22Rv1 (cell line): ENCODE results near the gene INTU.

Source experiments
- ZFX ChIP-seq: fragments of 450-650 bp; IDR thresholded peaks from 2 replicates; pipeline ENCODE4 v1.6.1; 2017; ENCODE audit warnings: antibody characterized with exemption, borderline replicate concordance
- TF ChIP-seq, protein P1 (sequence below): fragments of 450-650 bp; IDR thresholded peaks from 2 replicates; pipeline ENCODE4 v1.5.1; 2017; ENCODE audit warnings: mild to moderate bottlenecking

DNA sequence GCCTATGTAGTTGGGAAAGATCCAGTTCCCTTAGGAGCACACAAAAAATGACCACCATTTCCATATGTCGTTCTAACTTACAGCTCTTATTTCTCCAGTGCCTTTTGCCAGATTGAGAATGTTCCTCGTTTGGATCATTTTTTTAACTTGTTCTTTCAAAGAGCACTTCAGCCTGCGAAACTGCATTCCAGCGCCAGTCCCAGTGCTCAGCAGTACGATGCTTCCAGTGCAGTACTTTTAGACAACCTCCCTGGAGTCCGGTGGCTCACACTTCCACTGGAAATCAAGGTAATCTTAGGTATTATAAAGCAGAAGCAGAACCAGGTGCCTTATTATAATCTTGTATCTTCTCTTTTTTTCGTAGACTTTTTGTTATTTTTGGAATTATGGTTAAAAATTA is 54.8 kb downstream of the INTU start:
- TF ChIP-seq, protein P1, sequence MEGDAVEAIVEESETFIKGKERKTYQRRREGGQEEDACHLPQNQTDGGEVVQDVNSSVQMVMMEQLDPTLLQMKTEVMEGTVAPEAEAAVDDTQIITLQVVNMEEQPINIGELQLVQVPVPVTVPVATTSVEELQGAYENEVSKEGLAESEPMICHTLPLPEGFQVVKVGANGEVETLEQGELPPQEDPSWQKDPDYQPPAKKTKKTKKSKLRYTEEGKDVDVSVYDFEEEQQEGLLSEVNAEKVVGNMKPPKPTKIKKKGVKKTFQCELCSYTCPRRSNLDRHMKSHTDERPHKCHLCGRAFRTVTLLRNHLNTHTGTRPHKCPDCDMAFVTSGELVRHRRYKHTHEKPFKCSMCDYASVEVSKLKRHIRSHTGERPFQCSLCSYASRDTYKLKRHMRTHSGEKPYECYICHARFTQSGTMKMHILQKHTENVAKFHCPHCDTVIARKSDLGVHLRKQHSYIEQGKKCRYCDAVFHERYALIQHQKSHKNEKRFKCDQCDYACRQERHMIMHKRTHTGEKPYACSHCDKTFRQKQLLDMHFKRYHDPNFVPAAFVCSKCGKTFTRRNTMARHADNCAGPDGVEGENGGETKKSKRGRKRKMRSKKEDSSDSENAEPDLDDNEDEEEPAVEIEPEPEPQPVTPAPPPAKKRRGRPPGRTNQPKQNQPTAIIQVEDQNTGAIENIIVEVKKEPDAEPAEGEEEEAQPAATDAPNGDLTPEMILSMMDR: no peak
- TF ChIP-seq ZFX: no peak
